SK-N-SH treated with all-trans-retinoic acid at 6 μM for 48 hours (cell line): ENCODE data around the gene NUMA1.

Experiments
- ATAC-seq: fragments of 200-7000 bp; cut with Tn5 transposase; 3 replicates; pipeline ENCODE4 v1.9.1; 2020; ENCODE audit warnings: mild to moderate bottlenecking, moderate library complexity
- ARNTL ChIP-seq: fragments of 450-650 bp; formaldehyde crosslinking; IDR thresholded peaks from 2 replicates; pipeline ENCODE4 v1.5.0; 2020; ENCODE audit warnings: low read depth, mild to moderate bottlenecking, moderate library complexity, borderline replicate concordance
- BACH2 ChIP-seq: fragments of 250-450 bp; sonication (Bioruptor Pico); IDR thresholded peaks from 2 replicates; pipeline ENCODE4 v1.9.0; 2021; ENCODE audit warnings: mild to moderate bottlenecking, borderline replicate concordance
- CSDC2 ChIP-seq: fragments of 250-450 bp; sonication (Bioruptor Pico); IDR thresholded peaks from 2 replicates; pipeline ENCODE4 v1.5.0; 2020; ENCODE audit warnings: mild to moderate bottlenecking, moderate library complexity
- ESRRG ChIP-seq: fragments of 250-450 bp; sonication (Bioruptor Pico); IDR thresholded peaks from 2 replicates; pipeline ENCODE4 v1.6.1; 2021; ENCODE audit warnings: mild to moderate bottlenecking
- GLIS3 ChIP-seq: fragments of 250-450 bp; sonication (Bioruptor Pico); IDR thresholded peaks from 2 replicates; pipeline ENCODE4 v1.5.0; 2020; ENCODE audit warnings: mild to moderate bottlenecking, moderate library complexity
- ISL1 ChIP-seq: fragments of 250-450 bp; sonication (Bioruptor Pico); IDR thresholded peaks from 2 replicates; pipeline ENCODE4 v2.1.2; 2022; ENCODE audit warnings: mild to moderate bottlenecking, moderate library complexity
- OSR1 ChIP-seq: fragments of 250-450 bp; sonication (Bioruptor Pico); IDR thresholded peaks from 2 replicates; pipeline ENCODE4 v1.8.0; 2022; ENCODE audit warnings: moderate library complexity, mild to moderate bottlenecking, inconsistent platforms
- PPARA ChIP-seq: fragments of 250-450 bp; sonication (Bioruptor Pico); IDR thresholded peaks from 2 replicates; pipeline ENCODE4 v1.5.0; 2020; ENCODE audit warnings: mild to moderate bottlenecking, borderline replicate concordance
- RARB ChIP-seq: fragments of 250-450 bp; sonication (Bioruptor Pico); IDR thresholded peaks from 2 replicates; pipeline ENCODE4 v1.8.0; 2021; ENCODE audit warnings: mild to moderate bottlenecking, moderate library complexity
- SNAI2 ChIP-seq: fragments of 250-450 bp; sonication (Bioruptor Pico); IDR thresholded peaks from 2 replicates; pipeline ENCODE4 v1.5.0; 2020; ENCODE audit warnings: mild to moderate bottlenecking, moderate library complexity
- TCF4 ChIP-seq: fragments of 250-450 bp; sonication (Bioruptor Pico); IDR thresholded peaks from 2 replicates; pipeline ENCODE4 v1.8.0; 2021; ENCODE audit warnings: mild to moderate bottlenecking, moderate library complexity, borderline replicate concordance
- TOX ChIP-seq: fragments of 250-450 bp; sonication (Bioruptor Pico); IDR thresholded peaks from 2 replicates; pipeline ENCODE4 v1.8.0; 2021; ENCODE audit warnings: mild to moderate bottlenecking, moderate library complexity, borderline replicate concordance
- ZC3H10 ChIP-seq: fragments of 250-450 bp; sonication (Bioruptor Pico); IDR thresholded peaks from 2 replicates; pipeline ENCODE4 v1.5.1; 2021; ENCODE audit warnings: mild to moderate bottlenecking, moderate library complexity
- ZFP3 ChIP-seq: fragments of 250-450 bp; sonication (Bioruptor Pico); IDR thresholded peaks from 2 replicates; pipeline ENCODE4 v1.5.0; 2020; ENCODE audit warnings: mild to moderate bottlenecking, moderate library complexity
- ZFP30 ChIP-seq: fragments of 450-650 bp; formaldehyde crosslinking; IDR thresholded peaks from 2 replicates; pipeline ENCODE4 v1.5.0; 2022; ENCODE audit warnings: mild to moderate bottlenecking, moderate library complexity
- ZNF565 ChIP-seq: fragments of 450-650 bp; formaldehyde crosslinking; conservative IDR thresholded peaks from 2 replicates; pipeline ENCODE4 v1.5.0; 2020; ENCODE audit warnings: low read depth, mild to moderate bottlenecking, moderate library complexity
- ZNF70 ChIP-seq: fragments of 450-650 bp; formaldehyde crosslinking; IDR thresholded peaks from 2 replicates; pipeline ENCODE4 v1.5.0; 2020; ENCODE audit warnings: mild to moderate bottlenecking, moderate library complexity
- ZNF8 ChIP-seq: fragments of 450-650 bp; formaldehyde crosslinking; IDR thresholded peaks from 2 replicates; pipeline ENCODE4 v1.5.0; 2020; ENCODE audit warnings: mild to moderate bottlenecking, moderate library complexity
- TF ChIP-seq, protein P1 (sequence below): fragments of 250-450 bp; sonication (Bioruptor Pico); IDR thresholded peaks from 2 replicates; pipeline ENCODE4 v1.8.0; 2021; ENCODE audit warnings: low read depth, mild to moderate bottlenecking, moderate library complexity, borderline replicate concordance
- TF ChIP-seq, protein P2 (sequence below): fragments of 250-450 bp; sonication (Bioruptor Pico); IDR thresholded peaks from 2 replicates; pipeline ENCODE4 v1.8.0; 2020; ENCODE audit warnings: mild to moderate bottlenecking, moderate library complexity, borderline replicate concordance
- TF ChIP-seq, protein P3 (sequence below): fragments of 250-450 bp; sonication (Bioruptor Pico); IDR thresholded peaks from 2 replicates; pipeline ENCODE4 v1.5.1; 2021; ENCODE audit warnings: mild to moderate bottlenecking, moderate library complexity
- TF ChIP-seq, protein P4 (sequence below): fragments of 250-450 bp; sonication (Bioruptor Pico); IDR thresholded peaks from 2 replicates; pipeline ENCODE4 v1.5.1; 2020; ENCODE audit warnings: low read depth, mild to moderate bottlenecking, moderate library complexity

The NUMA1 gene

DNA sequence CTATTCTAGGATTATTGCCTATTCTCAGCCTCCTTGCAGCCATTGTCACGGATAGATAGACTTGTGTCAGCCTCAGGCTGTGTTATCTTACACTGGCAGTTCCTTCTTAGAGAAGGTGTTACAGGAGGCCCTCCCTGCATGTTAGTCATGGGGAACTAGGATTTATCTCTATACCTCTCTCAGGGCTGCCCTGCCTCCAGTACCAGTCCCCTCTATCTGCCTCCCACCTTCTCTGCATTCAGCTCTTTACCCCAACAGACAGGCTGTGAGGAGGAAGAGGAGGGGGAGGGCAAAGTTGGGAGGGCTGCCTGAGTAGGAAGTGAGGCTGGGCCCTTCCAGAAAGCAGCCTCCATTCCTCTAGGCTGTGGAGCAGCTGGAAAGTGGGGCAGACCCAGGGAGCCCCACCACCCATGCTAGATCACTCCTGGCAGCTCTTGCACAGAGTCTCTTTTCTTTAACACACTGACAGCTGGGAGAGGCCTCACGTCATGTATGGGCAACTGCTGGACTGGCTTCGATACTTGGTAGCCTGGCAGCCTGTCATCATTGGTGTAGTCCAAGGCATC is 84.5 kb downstream of the NUMA1 start:
- ATAC-seq = no peak
- no peak for TF ChIP-seq SNAI2 (CRISPR knock-in tag)
- TF ChIP-seq OSR1 = no peak
- TF ChIP-seq GLIS3 (CRISPR knock-in tag) = no peak
- TF ChIP-seq BACH2 = no peak
- TF ChIP-seq ARNTL = no peak
- TF ChIP-seq ESRRG (CRISPR knock-in tag) = no peak
- no peak for TF ChIP-seq ZNF565 (CRISPR knock-in tag)
- no peak for TF ChIP-seq ZC3H10 (CRISPR knock-in tag)
- TF ChIP-seq, all 23 proteins: peak for 0

DNA sequence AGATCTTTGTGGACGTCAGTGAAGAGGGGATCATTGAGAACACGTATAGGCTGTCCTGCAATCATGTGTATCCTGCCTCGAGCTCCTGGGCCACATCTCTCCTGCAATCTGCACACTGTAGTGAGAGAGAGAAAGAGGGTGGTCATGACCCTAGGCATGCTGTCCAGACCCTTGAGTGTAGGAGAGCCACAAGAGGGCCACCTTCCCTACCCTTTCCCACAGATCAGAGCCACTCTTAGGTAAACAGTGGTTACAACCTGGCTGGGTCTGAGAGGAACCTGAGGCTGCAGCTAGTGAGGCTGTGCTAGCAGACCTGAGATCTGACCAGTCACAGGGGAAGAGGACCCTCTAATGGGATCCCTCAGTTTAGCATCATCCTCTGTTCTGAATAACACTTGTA is 85.6 kb downstream of the NUMA1 start:
- TF ChIP-seq ZNF70 (CRISPR knock-in tag) = no peak
- no peak for TF ChIP-seq TOX (CRISPR knock-in tag)
- TF ChIP-seq GLIS3 (CRISPR knock-in tag) = no peak
- TF ChIP-seq ZFP3 (CRISPR knock-in tag) = no peak
- TF ChIP-seq ISL1 (CRISPR knock-in tag) = no peak
- TF ChIP-seq, protein P1, sequence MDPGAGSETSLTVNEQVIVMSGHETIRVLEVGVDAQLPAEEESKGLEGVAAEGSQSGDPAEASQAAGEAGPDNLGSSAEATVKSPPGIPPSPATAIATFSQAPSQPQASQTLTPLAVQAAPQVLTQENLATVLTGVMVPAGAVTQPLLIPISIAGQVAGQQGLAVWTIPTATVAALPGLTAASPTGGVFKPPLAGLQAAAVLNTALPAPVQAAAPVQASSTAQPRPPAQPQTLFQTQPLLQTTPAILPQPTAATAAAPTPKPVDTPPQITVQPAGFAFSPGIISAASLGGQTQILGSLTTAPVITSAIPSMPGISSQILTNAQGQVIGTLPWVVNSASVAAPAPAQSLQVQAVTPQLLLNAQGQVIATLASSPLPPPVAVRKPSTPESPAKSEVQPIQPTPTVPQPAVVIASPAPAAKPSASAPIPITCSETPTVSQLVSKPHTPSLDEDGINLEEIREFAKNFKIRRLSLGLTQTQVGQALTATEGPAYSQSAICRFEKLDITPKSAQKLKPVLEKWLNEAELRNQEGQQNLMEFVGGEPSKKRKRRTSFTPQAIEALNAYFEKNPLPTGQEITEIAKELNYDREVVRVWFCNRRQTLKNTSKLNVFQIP (CRISPR knock-in tag) = no peak
- TF ChIP-seq, protein P2, sequence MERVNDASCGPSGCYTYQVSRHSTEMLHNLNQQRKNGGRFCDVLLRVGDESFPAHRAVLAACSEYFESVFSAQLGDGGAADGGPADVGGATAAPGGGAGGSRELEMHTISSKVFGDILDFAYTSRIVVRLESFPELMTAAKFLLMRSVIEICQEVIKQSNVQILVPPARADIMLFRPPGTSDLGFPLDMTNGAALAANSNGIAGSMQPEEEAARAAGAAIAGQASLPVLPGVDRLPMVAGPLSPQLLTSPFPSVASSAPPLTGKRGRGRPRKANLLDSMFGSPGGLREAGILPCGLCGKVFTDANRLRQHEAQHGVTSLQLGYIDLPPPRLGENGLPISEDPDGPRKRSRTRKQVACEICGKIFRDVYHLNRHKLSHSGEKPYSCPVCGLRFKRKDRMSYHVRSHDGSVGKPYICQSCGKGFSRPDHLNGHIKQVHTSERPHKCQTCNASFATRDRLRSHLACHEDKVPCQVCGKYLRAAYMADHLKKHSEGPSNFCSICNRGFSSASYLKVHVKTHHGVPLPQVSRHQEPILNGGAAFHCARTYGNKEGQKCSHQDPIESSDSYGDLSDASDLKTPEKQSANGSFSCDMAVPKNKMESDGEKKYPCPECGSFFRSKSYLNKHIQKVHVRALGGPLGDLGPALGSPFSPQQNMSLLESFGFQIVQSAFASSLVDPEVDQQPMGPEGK (CRISPR knock-in tag) = no peak
- no peak for TF ChIP-seq OSR1
- no peak for TF ChIP-seq BACH2
- TF ChIP-seq CSDC2 (CRISPR knock-in tag) = no peak
- TF ChIP-seq TCF4 (CRISPR knock-in tag) = no peak
- no peak for TF ChIP-seq ZFP30 (CRISPR knock-in tag)
- no peak for TF ChIP-seq SNAI2 (CRISPR knock-in tag)
- TF ChIP-seq, protein P3, sequence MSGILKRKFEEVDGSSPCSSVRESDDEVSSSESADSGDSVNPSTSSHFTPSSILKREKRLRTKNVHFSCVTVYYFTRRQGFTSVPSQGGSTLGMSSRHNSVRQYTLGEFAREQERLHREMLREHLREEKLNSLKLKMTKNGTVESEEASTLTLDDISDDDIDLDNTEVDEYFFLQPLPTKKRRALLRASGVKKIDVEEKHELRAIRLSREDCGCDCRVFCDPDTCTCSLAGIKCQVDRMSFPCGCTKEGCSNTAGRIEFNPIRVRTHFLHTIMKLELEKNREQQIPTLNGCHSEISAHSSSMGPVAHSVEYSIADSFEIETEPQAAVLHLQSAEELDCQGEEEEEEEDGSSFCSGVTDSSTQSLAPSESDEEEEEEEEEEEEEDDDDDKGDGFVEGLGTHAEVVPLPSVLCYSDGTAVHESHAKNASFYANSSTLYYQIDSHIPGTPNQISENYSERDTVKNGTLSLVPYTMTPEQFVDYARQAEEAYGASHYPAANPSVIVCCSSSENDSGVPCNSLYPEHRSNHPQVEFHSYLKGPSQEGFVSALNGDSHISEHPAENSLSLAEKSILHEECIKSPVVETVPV (CRISPR knock-in tag) = no peak
- TF ChIP-seq ESRRG (CRISPR knock-in tag) = no peak
- no peak for TF ChIP-seq RARB (CRISPR knock-in tag)
- ATAC-seq = no peak

DNA sequence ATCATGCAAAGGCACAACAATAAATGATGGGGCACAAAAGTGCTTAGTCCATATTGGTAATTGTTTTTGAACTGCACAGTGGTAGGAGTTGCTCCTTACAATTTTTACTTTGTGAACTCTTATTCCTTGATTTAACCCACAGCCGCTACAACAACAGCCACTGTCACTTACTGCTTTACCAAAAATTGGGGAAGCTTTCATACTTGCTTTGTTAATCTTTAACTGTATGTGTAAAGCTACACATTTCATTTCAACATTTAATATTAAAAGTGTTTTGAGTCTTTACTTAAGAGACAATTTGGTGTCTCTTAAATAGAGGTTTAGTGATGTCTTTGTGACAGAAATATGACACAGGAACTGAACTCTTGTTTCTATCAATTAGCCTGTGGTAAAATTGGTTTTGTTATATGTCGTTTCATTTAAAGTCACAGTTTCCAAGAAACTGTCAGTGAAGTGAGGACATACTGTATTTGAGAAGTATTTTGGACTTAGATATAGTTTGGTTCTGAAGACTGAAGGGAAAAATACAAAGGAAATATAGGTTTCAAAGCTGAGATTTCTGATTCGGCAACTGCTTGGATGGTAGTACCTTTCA is 88.1 kb downstream of the NUMA1 start:
- TF ChIP-seq ZNF565 (CRISPR knock-in tag) (no peak), ARNTL (no peak), ZC3H10 (CRISPR knock-in tag) (no peak), ZNF8 (CRISPR knock-in tag) (no peak), PPARA (no peak), BACH2 (no peak), ZNF70 (CRISPR knock-in tag) (no peak), ZFP3 (CRISPR knock-in tag) (no peak), ZFP30 (CRISPR knock-in tag) (no peak), TOX (CRISPR knock-in tag) (no peak), CSDC2 (CRISPR knock-in tag) (no peak), TCF4 (CRISPR knock-in tag) (no peak), RARB (CRISPR knock-in tag) (no peak), ESRRG (CRISPR knock-in tag) (no peak), OSR1 (no peak), GLIS3 (CRISPR knock-in tag) (no peak), SNAI2 (CRISPR knock-in tag) (no peak)
- TF ChIP-seq, protein P1 (CRISPR knock-in tag) = no peak
- TF ChIP-seq, protein P4, sequence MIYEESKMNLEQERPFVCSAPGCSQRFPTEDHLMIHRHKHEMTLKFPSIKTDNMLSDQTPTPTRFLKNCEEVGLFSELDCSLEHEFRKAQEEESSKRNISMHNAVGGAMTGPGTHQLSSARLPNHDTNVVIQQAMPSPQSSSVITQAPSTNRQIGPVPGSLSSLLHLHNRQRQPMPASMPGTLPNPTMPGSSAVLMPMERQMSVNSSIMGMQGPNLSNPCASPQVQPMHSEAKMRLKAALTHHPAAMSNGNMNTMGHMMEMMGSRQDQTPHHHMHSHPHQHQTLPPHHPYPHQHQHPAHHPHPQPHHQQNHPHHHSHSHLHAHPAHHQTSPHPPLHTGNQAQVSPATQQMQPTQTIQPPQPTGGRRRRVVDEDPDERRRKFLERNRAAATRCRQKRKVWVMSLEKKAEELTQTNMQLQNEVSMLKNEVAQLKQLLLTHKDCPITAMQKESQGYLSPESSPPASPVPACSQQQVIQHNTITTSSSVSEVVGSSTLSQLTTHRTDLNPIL (CRISPR knock-in tag) = no peak
- TF ChIP-seq, protein P3 (CRISPR knock-in tag) = no peak
- ATAC-seq = no peak
